Ectodermal cell (in vitro differentiated cells): ENCODE results near the gene SKI.
"Not testable (repeated sequence)": the region's sequence is repeated elsewhere in the genome, so short reads cannot be mapped to it uniquely, and the experiment has no call there.

Source experiments
- H3K27ac ChIP-seq: 2 replicates; pipeline ENCODE4 v1.7.0; 2013; ENCODE audit warnings: mild to moderate bottlenecking, low read depth, low read length; ENCODE audit not compliant: insufficient read depth, poor library complexity, severe bottlenecking
- H3K27me3 ChIP-seq: 2 replicates; pipeline ENCODE4 v1.7.0; 2013; ENCODE audit warnings: mild to moderate bottlenecking, low read length; ENCODE audit not compliant: insufficient read depth, control insufficient read depth, poor library complexity, severe bottlenecking
- H3K36me3 ChIP-seq: one replicate; pipeline ENCODE4 v1.7.0; 2013; ENCODE audit warnings: low read length; ENCODE audit not compliant: control insufficient read depth, insufficient read depth
- H3K4me1 ChIP-seq: one replicate; pipeline ENCODE4 v1.7.0; 2013; ENCODE audit warnings: low read length; ENCODE audit not compliant: control insufficient read depth, insufficient read depth
- H3K4me3 ChIP-seq: 2 replicates; pipeline ENCODE4 v1.7.0; 2013; ENCODE audit warnings: low read depth, low read length, control low read depth; ENCODE audit not compliant: insufficient read depth
- H3K9me3 ChIP-seq: 2 replicates; pipeline ENCODE4 v1.7.0; 2013; ENCODE audit warnings: mild to moderate bottlenecking, low read length, moderate library complexity; ENCODE audit not compliant: control insufficient read depth
- WGBS, 2 experiments: methylation state at CpG; one replicate each; pipeline ENCODE4 v1.1.7; 2013; ENCODE audit warnings: missing lambda C conversion rate in 2 of 2; 5-methylcytosine and 5-hydroxymethylcytosine counted together

The SKI gene

DNA sequence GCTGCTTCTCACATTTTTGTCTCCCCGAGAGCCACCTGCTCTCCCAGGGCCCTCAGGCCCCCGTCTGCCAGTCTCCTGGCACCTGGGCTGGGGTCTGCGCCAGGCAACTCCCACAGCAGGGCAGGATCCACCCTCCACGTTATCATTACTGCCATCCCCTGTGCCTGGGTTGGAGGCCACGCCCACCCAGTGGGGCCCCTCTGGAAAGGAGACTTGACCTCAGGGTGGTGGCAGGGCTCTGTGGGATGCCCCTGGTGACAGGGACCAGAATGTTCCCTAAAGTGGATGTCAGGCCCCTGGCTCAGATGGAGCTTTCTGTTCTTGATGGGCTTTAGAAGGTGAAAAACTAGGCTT is 66.6 kb downstream of the SKI start:
- 92 to 95% methylated on average over 5 of the region's 5 CpGs for WGBS, 2 experiments
- peaks cover 15% of the 10 kb centered on the region for H3K4me1 ChIP-seq
- no peak overlapping the region for H3K4me3 ChIP-seq
- no peaks in the 10 kb centered on the region for H3K27me3 ChIP-seq
- H3K27ac ChIP-seq: no peak overlapping the region
- H3K9me3 ChIP-seq: no peaks in the 10 kb centered on the region
- no peaks in the 10 kb centered on the region for H3K36me3 ChIP-seq

DNA sequence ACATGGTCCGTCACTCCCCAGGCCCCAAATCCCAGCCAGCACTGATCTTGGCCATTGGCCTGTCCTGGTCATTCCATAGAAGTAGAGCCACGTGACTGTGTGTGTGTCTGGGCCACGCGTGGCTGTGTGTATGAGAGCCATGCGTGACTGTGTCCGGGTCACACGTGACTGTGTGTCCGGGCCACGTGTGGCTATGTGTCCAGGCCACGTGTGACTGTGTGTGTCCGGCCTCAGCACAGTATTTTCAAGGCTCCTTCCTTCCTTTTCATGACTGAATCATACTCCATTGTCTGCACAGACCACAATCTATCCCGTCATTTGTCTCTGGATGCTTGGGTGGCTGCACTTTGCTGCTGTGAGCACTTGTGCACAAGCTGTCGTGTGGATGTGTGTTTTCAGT is 67.4 kb downstream of the SKI start:
- Histone ChIP-seq H3K9me3 (no peaks in the 10 kb centered on the region), H3K4me3 (no peak overlapping the region), H3K36me3 (no peaks in the 10 kb centered on the region), H3K4me1 (peaks cover 7% of the 10 kb centered on the region), H3K27ac (no peak overlapping the region), H3K27me3 (no peaks in the 10 kb centered on the region)
- 95% methylated on average over 13 of the region's 13 CpGs for WGBS, 2 experiments

DNA sequence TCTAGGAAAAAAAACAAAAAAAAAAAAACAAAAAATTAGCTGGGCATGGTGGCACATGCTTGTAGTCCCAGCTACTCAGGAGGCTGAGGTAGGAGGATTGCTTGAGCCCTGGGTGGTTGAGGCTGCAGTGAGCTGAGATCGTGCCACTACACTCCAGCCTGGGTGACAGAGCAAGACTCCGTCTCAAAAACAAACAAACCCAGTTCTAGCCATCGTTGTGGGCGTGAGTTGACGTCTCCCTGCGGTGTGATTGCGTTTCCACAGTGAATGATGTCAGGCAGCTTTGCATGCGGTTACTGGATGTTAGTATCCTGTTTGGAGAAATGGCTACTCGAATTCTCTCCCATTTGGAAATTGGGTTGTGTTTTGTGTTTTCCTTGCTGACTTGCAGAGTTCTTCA is 68.1 kb downstream of the SKI start:
- 84 to 85% methylated on average over 9 of the region's 9 CpGs for WGBS, 2 experiments
- not testable (repeated sequence) for H3K27ac ChIP-seq, H3K27me3 ChIP-seq, H3K4me3 ChIP-seq, H3K36me3 ChIP-seq, H3K9me3 ChIP-seq, H3K4me1 ChIP-seq

DNA sequence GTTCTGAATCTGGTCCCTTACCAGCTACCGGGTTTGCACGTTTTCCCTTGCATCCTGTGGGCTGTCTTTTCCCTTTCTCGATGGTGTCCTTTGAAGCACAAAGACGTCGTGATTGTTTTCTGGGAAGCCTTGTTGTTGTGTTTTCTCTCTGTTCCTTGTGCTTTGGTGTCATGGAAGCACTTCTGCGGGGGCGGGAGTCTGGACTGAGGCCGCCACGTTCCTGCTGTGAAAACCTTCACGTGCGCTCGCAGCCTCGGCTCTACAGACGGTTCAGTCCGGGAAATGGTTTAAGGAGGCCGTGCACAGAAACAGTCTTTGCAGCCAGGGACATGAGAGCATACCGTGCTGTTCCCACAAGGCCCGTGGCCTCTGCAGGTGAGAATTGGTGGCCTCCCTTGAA is 68.5 kb downstream of the SKI start:
- H3K4me1 ChIP-seq: no peaks in the 10 kb centered on the region
- H3K9me3 ChIP-seq: no peaks in the 10 kb centered on the region
- H3K27me3 ChIP-seq: no peaks in the 10 kb centered on the region
- no peak overlapping the region for H3K27ac ChIP-seq
- 93% methylated on average over 18 of the region's 18 CpGs for WGBS, 2 experiments
- no peaks in the 10 kb centered on the region for H3K36me3 ChIP-seq
- no peak overlapping the region for H3K4me3 ChIP-seq

DNA sequence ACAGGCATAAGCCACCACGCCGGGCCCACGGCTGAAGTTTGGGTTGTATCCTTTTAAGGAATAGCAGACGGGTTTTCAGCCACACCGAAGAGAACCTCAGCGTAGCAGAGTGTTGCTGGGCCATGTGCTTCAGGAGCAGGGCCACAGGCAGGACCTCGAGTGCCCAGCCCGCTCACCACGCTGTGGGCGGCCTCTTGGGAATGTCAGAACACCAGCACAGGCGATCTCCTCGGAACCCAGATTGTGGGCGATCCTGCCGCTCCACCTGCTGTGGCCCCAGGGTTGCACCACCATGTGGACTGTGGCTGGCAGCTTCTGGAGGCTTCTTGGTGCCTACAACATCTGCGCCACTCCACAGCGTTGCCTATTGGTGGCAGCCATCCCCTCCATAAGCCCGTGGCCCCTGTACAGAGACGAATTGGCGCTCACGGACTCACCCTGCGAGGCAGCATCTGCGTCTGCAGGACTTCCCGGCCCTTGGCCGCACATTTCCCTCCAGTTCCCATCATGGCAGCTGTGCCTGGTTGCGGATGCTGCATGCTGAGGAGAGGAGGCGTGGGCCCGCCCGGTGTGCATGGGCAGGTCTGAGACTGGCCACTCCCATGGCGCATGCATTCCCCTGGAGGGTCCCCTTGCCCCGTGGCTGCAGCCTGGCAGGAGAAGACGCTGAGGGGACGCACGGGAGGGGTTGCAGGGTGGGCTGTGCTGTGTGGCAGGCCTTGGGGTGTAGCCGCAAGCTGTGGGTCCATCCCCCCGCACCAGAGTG is 69.3 kb downstream of the SKI start:
- Histone ChIP-seq H3K4me1 (no peaks in the 10 kb centered on the region), H3K27ac (no peak overlapping the region), H3K36me3 (no peaks in the 10 kb centered on the region), H3K9me3 (no peaks in the 10 kb centered on the region), H3K4me3 (no peak overlapping the region), H3K27me3 (no peaks in the 10 kb centered on the region)
- WGBS, 2 experiments: 96 to 97% methylated on average over 35 of the region's 35 CpGs

DNA sequence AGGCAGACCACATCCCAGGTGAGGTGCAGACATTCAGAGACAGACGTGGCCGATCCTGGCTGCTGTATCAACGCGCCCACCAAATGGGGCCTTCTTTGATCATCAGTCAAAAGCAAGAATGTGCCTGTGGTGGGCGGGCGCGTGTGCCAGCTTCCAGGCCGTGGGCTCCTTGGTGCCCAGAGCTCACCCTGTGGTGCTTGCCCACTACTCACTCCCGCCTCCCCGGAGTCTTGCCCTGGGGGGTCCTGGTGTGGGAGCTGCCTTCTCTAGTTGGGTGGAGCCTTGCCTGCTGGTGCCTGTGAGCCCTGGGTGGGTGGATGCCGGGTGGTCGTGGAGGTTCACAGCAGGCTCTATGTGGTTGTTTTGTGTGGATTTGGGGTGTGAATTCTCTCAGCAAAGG is 70.6 kb downstream of the SKI start:
- H3K9me3 ChIP-seq: no peaks in the 10 kb centered on the region
- no peaks in the 10 kb centered on the region for H3K4me1 ChIP-seq
- no peaks in the 10 kb centered on the region for H3K36me3 ChIP-seq
- no peaks in the 10 kb centered on the region for H3K27me3 ChIP-seq
- no peak overlapping the region for H3K4me3 ChIP-seq
- H3K27ac ChIP-seq: no peak overlapping the region
- WGBS, 2 experiments: 95 to 96% methylated on average over 12 of the region's 12 CpGs

DNA sequence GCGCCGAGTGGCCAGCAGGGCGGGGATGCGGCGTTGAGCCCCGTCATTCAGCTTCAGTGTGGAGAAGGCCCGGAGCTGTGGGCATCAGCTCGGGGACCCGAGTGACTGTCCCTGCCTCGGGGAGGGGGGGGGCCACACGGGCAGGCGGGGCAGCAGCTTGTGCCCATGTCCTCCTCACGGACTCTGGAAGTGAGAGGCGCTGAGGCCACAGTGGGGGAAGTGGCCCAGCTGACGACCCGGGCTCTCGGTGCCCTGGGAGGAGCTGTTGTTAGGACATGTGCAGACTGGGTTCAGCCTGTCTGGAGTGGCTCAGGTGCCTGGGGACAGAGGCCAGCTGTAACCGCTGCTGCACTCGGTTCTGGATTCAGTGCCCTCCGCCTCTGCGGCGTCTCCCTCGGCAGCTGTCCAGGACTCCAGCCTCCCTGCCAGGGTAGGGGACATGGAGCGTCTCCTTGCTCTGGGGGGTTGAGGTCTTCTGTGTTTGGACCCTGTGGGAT is 71.1 kb downstream of the SKI start:
- H3K27ac ChIP-seq: no peak overlapping the region
- 94 to 95% methylated on average over 24 of the region's 24 CpGs for WGBS, 2 experiments

DNA sequence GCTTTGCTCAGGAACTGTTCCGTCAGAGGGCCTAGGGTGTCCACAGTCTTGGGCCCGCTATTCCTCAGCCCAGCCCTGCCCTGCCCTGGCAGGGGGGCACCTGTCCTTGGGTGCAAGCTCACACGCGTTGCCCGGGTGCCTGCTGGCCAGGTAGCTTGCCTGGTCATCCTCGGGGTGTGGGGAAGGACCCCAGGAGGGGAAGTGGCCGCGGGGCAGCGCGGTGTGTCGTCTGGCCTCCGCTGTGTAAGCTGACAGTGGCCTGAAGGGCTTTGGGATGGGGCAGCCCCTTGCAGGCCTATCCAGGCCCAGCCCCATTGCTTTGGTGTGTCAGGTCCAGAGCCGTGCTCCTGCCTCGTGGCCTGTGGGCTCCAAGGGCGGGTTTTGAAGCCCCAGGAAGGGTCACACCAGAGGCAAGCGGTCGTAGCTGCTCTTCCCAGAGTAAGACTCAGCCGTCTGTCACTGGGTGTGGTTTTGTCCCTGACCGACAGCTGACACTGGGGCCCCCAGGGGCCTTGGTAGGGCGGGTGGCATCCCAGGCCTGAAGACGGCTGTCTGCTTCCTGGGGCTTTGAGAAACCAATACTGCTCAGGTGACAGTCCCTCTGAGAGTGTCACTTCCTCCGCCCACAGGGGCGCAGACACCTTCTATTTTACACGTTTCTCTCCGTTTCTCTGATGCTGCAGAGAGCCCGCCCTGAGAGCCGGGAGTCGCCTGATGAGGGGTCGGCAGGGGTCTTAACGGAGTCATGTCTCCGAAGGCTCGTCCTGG is 72.1 kb downstream of the SKI start:
- no peaks in the 10 kb centered on the region for H3K9me3 ChIP-seq
- H3K27ac ChIP-seq: no peak overlapping the region
- H3K27me3 ChIP-seq: no peaks in the 10 kb centered on the region
- no peak overlapping the region for H3K4me3 ChIP-seq
- peaks cover 11% of the 10 kb centered on the region for H3K36me3 ChIP-seq
- 90 to 91% methylated on average over 32 of the region's 32 CpGs for WGBS, 2 experiments
- H3K4me1 ChIP-seq: no peaks in the 10 kb centered on the region

More for the DNA sequence above, 71.1 kb downstream of the SKI start:
- Histone ChIP-seq H3K4me3 (no peak overlapping the region), H3K9me3 (no peaks in the 10 kb centered on the region), H3K27me3 (no peaks in the 10 kb centered on the region), H3K4me1 (no peaks in the 10 kb centered on the region), H3K36me3 (peaks cover 2% of the 10 kb centered on the region)

DNA sequence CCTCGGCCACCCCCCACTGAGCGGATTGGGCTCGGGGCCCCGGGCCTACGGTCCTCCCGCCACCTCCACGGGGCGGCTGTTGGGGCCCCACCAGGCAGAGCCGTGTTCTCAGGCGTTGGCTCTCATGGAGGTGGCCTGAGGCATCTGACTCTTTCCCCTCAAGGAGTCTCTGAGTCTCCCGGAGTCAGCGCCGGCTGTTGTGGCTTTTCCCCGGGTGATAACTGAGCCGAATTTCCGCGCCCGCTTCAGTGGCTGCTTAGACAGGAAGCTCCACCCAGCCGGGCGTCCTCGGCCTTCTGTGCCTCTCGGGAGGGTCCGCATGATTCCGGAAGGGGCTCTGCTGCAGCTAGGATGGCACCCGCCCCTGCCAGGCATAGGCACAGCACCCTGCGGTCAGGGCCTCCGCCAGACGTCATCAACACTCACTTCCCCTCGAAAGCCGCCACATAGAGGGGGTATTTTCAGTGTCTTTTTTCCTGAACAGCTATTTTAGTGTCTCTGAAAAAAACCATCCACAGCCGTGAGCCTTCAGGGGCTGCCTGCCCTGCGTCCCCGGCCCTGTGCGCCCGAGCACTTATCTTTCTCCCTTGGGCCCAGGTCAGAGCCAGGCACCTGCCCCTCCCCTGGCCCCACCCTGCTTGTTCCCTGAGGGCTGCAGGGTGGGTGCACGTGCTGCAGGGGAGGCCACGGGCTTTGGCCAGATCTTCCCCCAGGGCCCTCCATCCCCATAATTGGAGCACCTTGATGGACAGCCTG is 72.9 kb downstream of the SKI start:
- WGBS, 2 experiments: 94% methylated on average over 37 of the region's 37 CpGs

More for the DNA sequence above, 72.9 kb downstream of the SKI start:
- Histone ChIP-seq H3K27me3 (no peaks in the 10 kb centered on the region), H3K4me1 (no peaks in the 10 kb centered on the region), H3K36me3 (peaks cover 11% of the 10 kb centered on the region), H3K27ac (no peak overlapping the region), H3K4me3 (no peak overlapping the region), H3K9me3 (no peaks in the 10 kb centered on the region)
